K562 (cell line): ENCODE measurements around the gene LRIF1. TPM values are rescaled to one million over a fixed set of nuclear protein-coding genes. Genes with fewer than 3 reads are reported as not detected.

Experiments used
- ATAC-seq: fragments of 200-7000 bp; cut with Tn5 transposase; 3 replicates; pipeline ENCODE4 v1.9.1; 2020; ENCODE audit warnings: moderate library complexity
- BruUV-seq: library from RNA; stranded (reverse); fragments of 400-500 nt; replicated peaks from 2 replicates; lab custom pipeline; 2021; lab: Mats Ljungman, UMichigan
- CTCF ChIA-PET: fragments of 300-600 bp; formaldehyde crosslinking; extraction: SDS; loops from one replicate; lab custom pipeline; 2021; ENCODE audit warnings: low intra/inter-chr PET ratio; lab: Yijun Ruan, JAX
- POLR2A ChIA-PET: fragments of 300-600, 350-650 bp; sonication (Branson Sonifier 250); formaldehyde crosslinking; extraction: SDS; loops from one replicate; lab custom pipeline; 2021; ENCODE audit warnings: antibody characterized with exemption, inconsistent platforms; lab: Yijun Ruan, JAX
- DNase-seq, 4 experiments: peaks; one replicate each; pipeline versions ENCODE4 v3.0.0 to v3.0.0-alpha.2; 2011 to 2018; ENCODE audit warnings: low spot score in 3 of 4, mixed read lengths in 3 of 4; ENCODE audit errors: extremely low read depth in 1 of 4
- FAIRE-seq: peaks from 2 replicates; lab custom pipeline; 2011; peaks lifted over from hg19 to GRCh38; lab: Jason Lieb, UNC
- H2AFZ ChIP-seq: 2 replicates; pipeline ENCODE4 v1.6.0; 2011; ENCODE audit warnings: low read depth, low read length, control low read depth, inconsistent platforms
- H3K27ac ChIP-seq: fragments of 200-600 bp; 3 replicates; pipeline ENCODE4 v1.8.0; 2011; ENCODE audit warnings: low read depth, mild to moderate bottlenecking, control low read depth, inconsistent platforms, low read length, moderate library complexity, mixed read lengths; ENCODE audit errors: extremely low read depth
- H3K27me3 ChIP-seq, 2 experiments: fragments of 300-600 bp in 1 of 2; 2 replicates in 1 of 2; 3 replicates in 1 of 2; pipeline versions ENCODE4 v1.6.0 to v1.8.0; 2011; ENCODE audit warnings: inconsistent platforms in 2 of 2, low read length in 2 of 2, mild to moderate bottlenecking in 1 of 2, mixed read lengths in 1 of 2, moderate library complexity in 1 of 2; ENCODE audit not compliant: control insufficient read depth in 2 of 2, insufficient read depth in 2 of 2
- H3K36me3 ChIP-seq: fragments of 300-600 bp; 3 replicates; pipeline ENCODE4 v1.8.0; 2011; ENCODE audit warnings: mild to moderate bottlenecking, low read length, inconsistent platforms; ENCODE audit not compliant: control insufficient read depth, insufficient read depth
- H3K4me1 ChIP-seq, 2 experiments: fragments of 200-600 bp in 1 of 2; replicated peaks in 1 of 2; 2 replicates in 1 of 2; 3 replicates in 1 of 2; pipeline versions ENCODE4 v1.5.1 to v1.8.0; 2011; ENCODE audit warnings: inconsistent platforms in 2 of 2, low read length in 2 of 2, mild to moderate bottlenecking in 1 of 2, mixed read lengths in 1 of 2, moderate library complexity in 1 of 2; ENCODE audit not compliant: control insufficient read depth in 2 of 2, insufficient read depth in 2 of 2
- H3K4me2 ChIP-seq: 2 replicates; pipeline ENCODE4 v1.6.1; 2011; ENCODE audit warnings: low read length, control low read depth, inconsistent platforms, mixed read lengths; ENCODE audit not compliant: insufficient read depth
- H3K4me3 ChIP-seq: fragments of 200-600 bp; sonication (generic), shearing (Covaris generic); 2 replicates; pipeline ENCODE4 v1.5.1; 2016; ENCODE audit warnings: control low read depth, inconsistent platforms
- H3K79me2 ChIP-seq: fragments of 200-600 bp; 3 replicates; pipeline ENCODE4 v1.8.0; 2011; ENCODE audit warnings: low read length, inconsistent platforms; ENCODE audit not compliant: control insufficient read depth, insufficient read depth
- H3K9ac ChIP-seq, 2 experiments: 2 replicates each; pipeline versions ENCODE4 v1.6.0 to v1.6.1; 2011; ENCODE audit warnings: low read depth in 2 of 2, low read length in 2 of 2, control low read depth in 1 of 2, inconsistent platforms in 1 of 2, mild to moderate bottlenecking in 1 of 2, mixed read lengths in 1 of 2; ENCODE audit not compliant: insufficient read depth in 1 of 2
- H3K9me1 ChIP-seq: one replicate; pipeline ENCODE4 v1.6.0; 2011; ENCODE audit warnings: inconsistent platforms, mild to moderate bottlenecking, low read length, moderate library complexity; ENCODE audit not compliant: control insufficient read depth, insufficient read depth
- H3K9me3 ChIP-seq: replicated peaks from 2 replicates; pipeline ENCODE4 v1.5.1; 2011; ENCODE audit warnings: low read depth, low read length, inconsistent platforms; ENCODE audit not compliant: control insufficient read depth, insufficient read depth
- H4K20me1 ChIP-seq: replicated peaks from 2 replicates; pipeline ENCODE4 v1.6.1; 2011; ENCODE audit warnings: low read length, inconsistent platforms, mixed read lengths; ENCODE audit not compliant: control insufficient read depth, insufficient read depth
- BRCA1 ChIP-seq, 2 experiments: fragments of 450-650 bp in 1 of 2; sonication (generic) in 1 of 2; formaldehyde crosslinking in 1 of 2; IDR thresholded peaks; 2 replicates each; pipeline versions ENCODE4 v1.5.0 to v1.6.1; 2017 to 2020; ENCODE audit warnings: mild to moderate bottlenecking in 1 of 2, missing genetic modification reagents in 1 of 2
- CCAR2 ChIP-seq: fragments of 200-400 bp; formaldehyde crosslinking; IDR thresholded peaks from 2 replicates; pipeline ENCODE4 v1.6.1; 2017; ENCODE audit warnings: mild to moderate bottlenecking, low read depth, low read length
- CREM ChIP-seq: IDR thresholded peaks from 2 replicates; pipeline ENCODE4 v1.6.1; 2014; ENCODE audit warnings: antibody characterized with exemption, low read depth
- DLX4 ChIP-seq: fragments of 250-450 bp; sonication (Bioruptor Pico); IDR thresholded peaks from 2 replicates; pipeline ENCODE4 v1.6.1; 2021; ENCODE audit warnings: mild to moderate bottlenecking
- ETV6 ChIP-seq, 3 experiments: fragments of 150-350 bp in 1 of 3; sonication (generic) in 1 of 3; formaldehyde crosslinking in 1 of 3; IDR thresholded peaks; 2 replicates each; pipeline versions ENCODE4 v1.6.1 to v1.8.0; 2014 to 2022; ENCODE audit warnings: borderline replicate concordance in 2 of 3, low read depth in 2 of 3, antibody characterized with exemption in 1 of 3, low read length in 1 of 3, mild to moderate bottlenecking in 1 of 3, missing genetic modification reagents in 1 of 3
- HBP1 ChIP-seq: fragments of 450-650 bp; formaldehyde crosslinking; IDR thresholded peaks from 2 replicates; pipeline ENCODE4 v1.4.0; 2022; ENCODE audit warnings: missing genetic modification characterization
- HDAC6 ChIP-seq: IDR thresholded peaks from 2 replicates; pipeline ENCODE4 v1.6.1; 2012; ENCODE audit warnings: low read depth, mild to moderate bottlenecking, control low read depth, inconsistent platforms, low read length, moderate library complexity
- HDAC8 ChIP-seq: fragments of 450-650 bp; IDR thresholded peaks from 2 replicates; pipeline ENCODE4 v1.6.1; 2016; ENCODE audit warnings: mild to moderate bottlenecking, missing genetic modification characterization, moderate library complexity, missing compliant biosample characterization
- JUNB ChIP-seq: fragments of 450-650 bp; formaldehyde crosslinking; conservative IDR thresholded peaks from 2 replicates; pipeline ENCODE4 v1.4.0; 2020; ENCODE audit warnings: mild to moderate bottlenecking
- MCM2 ChIP-seq: fragments of 450-650 bp; IDR thresholded peaks from 2 replicates; pipeline ENCODE4 v1.6.1; 2017; ENCODE audit warnings: low read depth, mild to moderate bottlenecking
- NRF1 ChIP-seq, 2 experiments: fragments of 450-650 bp; IDR thresholded peaks in 1 of 2; conservative IDR thresholded peaks in 1 of 2; 2 replicates each; pipeline ENCODE4 v1.6.1; 2014; ENCODE audit warnings: mild to moderate bottlenecking in 2 of 2
- PHF8 ChIP-seq: fragments of 200-600 bp; sonication (generic); IDR thresholded peaks from 2 replicates; pipeline ENCODE4 v1.6.1; 2012; ENCODE audit warnings: mixed run types, mild to moderate bottlenecking, inconsistent platforms, low read length, moderate library complexity, borderline replicate concordance
- POLR2B ChIP-seq: fragments of 450-650 bp; IDR thresholded peaks from 2 replicates; pipeline ENCODE4 v1.6.1; 2018; ENCODE audit warnings: low read depth; ENCODE audit not compliant: partially characterized antibody
- PTRF ChIP-seq: fragments of 450-650 bp; IDR thresholded peaks from 2 replicates; pipeline ENCODE4 v1.6.1; 2016; ENCODE audit warnings: mild to moderate bottlenecking, missing genetic modification characterization, missing compliant biosample characterization
- SNRNP70 ChIP-seq: fragments of 200-400 bp; formaldehyde crosslinking; optimal IDR thresholded peaks from 2 replicates; pipeline ENCODE3; 2017; ENCODE audit warnings: low read depth, low read length
- STAT5B ChIP-seq: fragments of 250-450 bp; sonication (Bioruptor Pico); IDR thresholded peaks from 2 replicates; pipeline ENCODE4 v1.8.0; 2021; ENCODE audit warnings: mild to moderate bottlenecking, inconsistent platforms
- SUPT5H ChIP-seq: fragments of 450-650 bp; IDR thresholded peaks from 2 replicates; pipeline ENCODE4 v1.6.1; 2016
- TBP ChIP-seq: optimal IDR thresholded peaks from 2 replicates; pipeline ENCODE3; 2011; ENCODE audit warnings: low read depth, low read length, improper control_type of control experiment
- ZNF57 ChIP-seq: fragments of 450-650 bp; formaldehyde crosslinking; IDR thresholded peaks from 2 replicates; pipeline ENCODE4 v1.4.0; 2020; ENCODE audit warnings: mild to moderate bottlenecking, moderate library complexity
- ZNF77 ChIP-seq: fragments of 250-450 bp; sonication (Bioruptor Pico); IDR thresholded peaks from 2 replicates; pipeline ENCODE4 v1.5.0; 2020
- in situ Hi-C: fragments of 300-500 bp; cut with MboI; formaldehyde crosslinking; loops from 4 replicates; pipeline ENCODE4 v1.15.0; 2018; ENCODE audit warnings: inconsistent platforms, mixed read lengths
- intact Hi-C: fragments of 100-400 bp; cut with micrococcal nuclease; formaldehyde crosslinking; loops from 2 replicates; pipeline ENCODE4 v1.14.2; 2022
- polyA plus RNA-seq, 8 experiments: library from polyadenylated mRNA; depleted of rRNA in 4 of 8; stranded (reverse) in 5 of 8; unstranded in 3 of 8; fragments of >200 nt; fragmentation: Nextera tagmentation in 2 of 8; fragmentation: Illumina TruSeq in 1 of 8; extraction: Ambion mirVana in 2 of 8; extraction: Trizol in 1 of 8; gene quantifications; 2 replicates each; pipeline versions ENCODE4 v1.2.1 to v1.2.3, GENCODE V29; 2011 to 2014; ENCODE audit warnings: inconsistent platforms in 1 of 8, missing spikeins in 1 of 8
- total RNA-seq, 7 experiments: library from RNA; depleted of rRNA in 6 of 7; stranded (reverse); fragments of >200 nt in 6 of 7; fragmentation: Illumina TruSeq in 2 of 7; extraction: Trizol in 2 of 7; gene quantifications; 2 replicates each; pipeline versions ENCODE4 v1.2.1 to v1.2.3, GENCODE V29; 2011 to 2021; ENCODE audit warnings: low replicate concordance in 1 of 7
- TF ChIP-seq, protein P1 (sequence below): fragments of 250-450 bp; sonication (Bioruptor Pico); IDR thresholded peaks from 2 replicates; pipeline ENCODE4 v1.9.0; 2021; ENCODE audit warnings: mild to moderate bottlenecking
- TF ChIP-seq, protein P2 (sequence below): fragments of 450-650 bp; formaldehyde crosslinking; conservative IDR thresholded peaks from 2 replicates; pipeline ENCODE4 v1.4.0; 2022; ENCODE audit warnings: mild to moderate bottlenecking, missing genetic modification characterization

Gene LRIF1
- total and polyA plus RNA-seq, 9 of the 15 experiments (the other 6 are each of a cell fraction or from before 2014, with no cell fraction given): 35.6 to 88.8 (median 74.1) TPM

- in situ Hi-C loops (no loop called here), intact Hi-C loops (no loop called here)
- H2AFZ ChIP-seq: no peak overlapping the region
- no peak overlapping the region for H3K4me3 ChIP-seq
- peaks cover 75% of the 10 kb centered on the region for H3K79me2 ChIP-seq
- H3K27me3 ChIP-seq: no peaks in the 10 kb centered on the region
- FAIRE-seq (no peak), DNase-seq (no peak), ATAC-seq (no peak)
- no TSS peak for BruUV-seq
- peaks cover 0 to 3% of the 10 kb centered on the region in 2 experiments; a peak in 1 of 5 replicates for H3K4me1 ChIP-seq
- no peaks in the 10 kb centered on the region for H3K9me1 ChIP-seq
- no peak overlapping the region for H3K27ac ChIP-seq
- H3K9me3 ChIP-seq: no peaks in the 10 kb centered on the region
- ChIA-PET CTCF (no interaction called here), POLR2A (interaction anchor here (0.7 to 1.6 kb wide), 4 partner anchors 9 to 1121 kb away, joined by 3 to 7 read pairs (median 6); partner anchors contain the start of gene LRIF1)
- H3K4me2 ChIP-seq: no peak overlapping the region
- H4K20me1 ChIP-seq: no peaks in the 10 kb centered on the region
- no peak overlapping the region for H3K9ac ChIP-seq
- H3K36me3 ChIP-seq: peaks cover 93% of the 10 kb centered on the region
- TF ChIP-seq SNRNP70 (no peak), ZNF57 (CRISPR knock-in tag) (no peak), HDAC6 (no peak), ZNF77 (CRISPR knock-in tag) (no peak), CCAR2 (no peak), TBP (no peak), MCM2 (no peak), PHF8 (no peak), DLX4 (CRISPR knock-in tag) (no peak), POLR2B (peak; percentile 59), CREM (no peak), HDAC8 (no peak), JUNB (CRISPR knock-in tag) (no peak), ETV6 (IDR thresholded peaks at IDR 0.05; ENCODE audit: borderline replicate concordance in 1 of 2, low read depth in 2 of 2, low read length in 1 of 2) (no peak), ETV6 (CRISPR knock-in tag; IDR thresholded peaks at IDR 0.05; ENCODE audit: borderline replicate concordance) (no peak), STAT5B (CRISPR knock-in tag) (no peak), SUPT5H (peak; percentile 41; the same call in 1 of the 2 replicates), PTRF (no peak), NRF1 (conservative IDR thresholded peaks at IDR 0.05 in 1 of 2, IDR thresholded peaks at IDR 0.05 in 1 of 2) (no peak), BRCA1 (IDR thresholded peaks at IDR 0.05) (no peak), BRCA1 (CRISPR knock-in tag; IDR thresholded peaks at IDR 0.05) (no peak), HBP1 (CRISPR knock-in tag) (0 out of 2 replicates have a peak, but pooled peaks have one; percentile 26)
- TF ChIP-seq, protein P1, sequence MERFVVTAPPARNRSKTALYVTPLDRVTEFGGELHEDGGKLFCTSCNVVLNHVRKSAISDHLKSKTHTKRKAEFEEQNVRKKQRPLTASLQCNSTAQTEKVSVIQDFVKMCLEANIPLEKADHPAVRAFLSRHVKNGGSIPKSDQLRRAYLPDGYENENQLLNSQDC (CRISPR knock-in tag): no peak
- TF ChIP-seq, protein P2, sequence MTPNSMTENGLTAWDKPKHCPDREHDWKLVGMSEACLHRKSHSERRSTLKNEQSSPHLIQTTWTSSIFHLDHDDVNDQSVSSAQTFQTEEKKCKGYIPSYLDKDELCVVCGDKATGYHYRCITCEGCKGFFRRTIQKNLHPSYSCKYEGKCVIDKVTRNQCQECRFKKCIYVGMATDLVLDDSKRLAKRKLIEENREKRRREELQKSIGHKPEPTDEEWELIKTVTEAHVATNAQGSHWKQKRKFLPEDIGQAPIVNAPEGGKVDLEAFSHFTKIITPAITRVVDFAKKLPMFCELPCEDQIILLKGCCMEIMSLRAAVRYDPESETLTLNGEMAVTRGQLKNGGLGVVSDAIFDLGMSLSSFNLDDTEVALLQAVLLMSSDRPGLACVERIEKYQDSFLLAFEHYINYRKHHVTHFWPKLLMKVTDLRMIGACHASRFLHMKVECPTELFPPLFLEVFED (CRISPR knock-in tag): peak; percentile 78; the same call in 1 of the 2 replicates
Observed at GRCh38 chr1:110953031-110953430, 10.7 kb downstream of the LRIF1 start.
